Lung microvascular endothelial cell (primary cell): ENCODE measurements around the gene DCAF15. TPM values are rescaled to one million over a fixed set of nuclear protein-coding genes. Genes with fewer than 3 reads are reported as not detected.
"Not testable (repeated sequence)": the region's sequence is repeated elsewhere in the genome, so short reads cannot be mapped to it uniquely, and the experiment has no call there.

ENCODE experiments used
- DNase-seq, 2 donors: peaks; one replicate each; pipeline versions ENCODE4 v3.0.0 to v3.0.0-alpha.2; 2010; ENCODE audit warnings: low read depth in 2 of 2
- total RNA-seq: library from RNA; depleted of rRNA; stranded (reverse); fragments of >200 nt; gene quantifications from 2 replicates; pipeline ENCODE4 v1.2.1, GENCODE V29; 2014

DCAF15 gene
- total RNA-seq, 1 donor from 2014 or later, result 8.5 TPM

GRCh38 chr19:13959141-13959961 is 7.0 kb downstream of the DCAF15 start:
- DNase-seq, result no peak

- peak; percentile 20 to 38 for DNase-seq
These were observed 7.9 kb downstream of the DCAF15 start for GRCh38 chr19:13959962-13960862.

GRCh38 chr19:13960863-13961784 is 8.8 kb downstream of the DCAF15 start:
- DNase-seq, result no peak

GRCh38 chr19:13961826-13962698 is 9.8 kb downstream of the DCAF15 start:
- DNase-seq, result no peak

GRCh38 chr19:13962699-13963602 is 10.6 kb downstream of the DCAF15 start:
- DNase-seq, result no peak

GRCh38 chr19:13963603-13964105 is 11.3 kb downstream of the DCAF15 start:
- no peak for DNase-seq

- no peak for DNase-seq
These were observed 12.5 kb downstream of the DCAF15 start for GRCh38 chr19:13964776-13965175.

GRCh38 chr19:13965377-13965896 is 13.1 kb downstream of the DCAF15 start:
- DNase-seq, result no peak

GRCh38 chr19:13965926-13966683 is 13.8 kb downstream of the DCAF15 start:
- no peak for DNase-seq

- DNase-seq, result no peak
These were observed 14.4 kb downstream of the DCAF15 start for GRCh38 chr19:13966684-13967128.

GRCh38 chr19:13967206-13967605 is 14.9 kb downstream of the DCAF15 start:
- not testable (repeated sequence) for DNase-seq

- no peak for DNase-seq
These were observed 16.1 kb downstream of the DCAF15 start for GRCh38 chr19:13968383-13968935.

- no peak for DNase-seq
These were observed 16.7 kb downstream of the DCAF15 start for GRCh38 chr19:13968999-13969398.

GRCh38 chr19:13969897-13970296 is 17.6 kb downstream of the DCAF15 start:
- DNase-seq, result no peak

- not testable (repeated sequence) for DNase-seq
These were observed 19.6 kb downstream of the DCAF15 start for GRCh38 chr19:13971868-13972267.

GRCh38 chr19:13972368-13973155 is 20.3 kb downstream of the DCAF15 start:
- DNase-seq, result no peak

- not testable (repeated sequence) for DNase-seq
These were observed 21.2 kb downstream of the DCAF15 start for GRCh38 chr19:13973479-13973878.
